ENCODE measurements around the gene LARP4. TPM values are rescaled to one million over a fixed set of nuclear protein-coding genes. Genes with fewer than 3 reads are reported as not detected.
"Not testable (repeated sequence)": the region's sequence is repeated elsewhere in the genome, so short reads cannot be mapped to it uniquely, and the experiment has no call there.

Gene LARP4
- total RNA-seq, 1 donor from 2014 or later = 63.8 TPM

DNA sequence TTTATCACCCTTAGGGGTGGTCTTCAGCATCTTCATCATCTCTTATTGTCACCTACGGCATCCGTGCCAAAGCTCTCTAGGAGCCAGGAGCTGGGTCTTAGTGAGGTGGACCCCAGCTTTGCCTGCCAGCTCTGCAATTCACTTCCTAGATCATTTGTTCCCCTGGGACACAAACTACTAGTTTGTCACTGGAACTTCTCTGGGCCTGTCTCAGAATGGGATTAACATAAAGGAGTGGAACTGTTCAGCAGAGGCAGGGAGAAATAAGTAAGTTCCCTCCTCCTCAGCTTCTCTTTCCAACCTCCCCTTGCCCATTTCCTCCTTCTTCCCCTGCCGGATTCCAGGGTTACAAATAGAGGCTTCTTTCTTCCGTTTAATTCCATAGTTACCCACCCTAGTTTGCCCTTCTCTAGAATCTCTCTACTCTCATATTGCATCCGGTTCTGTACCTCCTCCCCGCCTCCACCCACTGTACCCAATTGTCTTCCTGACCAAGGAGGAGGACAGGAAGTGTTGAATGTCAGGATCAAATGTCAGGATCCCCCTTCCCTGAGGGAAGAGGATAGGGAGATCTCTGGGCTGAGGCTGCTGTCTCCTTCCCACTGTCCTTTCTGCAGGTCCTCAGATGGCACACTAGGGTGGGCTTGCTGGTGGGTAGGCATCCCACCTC is 25.0 kb downstream of the LARP4 start:
- Histone ChIP-seq H3K9ac (ENCODE audit: low read length) (no peak overlapping the region), H3K4me3 (ENCODE audit: insufficient read depth, low read depth, low read length) (no peak overlapping the region), H3K4me2 (ENCODE audit: low read length) (peak overlapping the region; percentile 15), H3K9me3 (ENCODE audit: insufficient read depth, low read depth, low read length) (no peaks in the 10 kb centered on the region), H4K20me1 (ENCODE audit: insufficient read depth, low read length) (peaks cover 39% of the 10 kb centered on the region), H3K36me3 (ENCODE audit: insufficient read depth, low read length) (peaks cover 8% of the 10 kb centered on the region), H3K27me3 (ENCODE audit: insufficient read depth, low read length) (no peaks in the 10 kb centered on the region), H3K4me1 (ENCODE audit: insufficient read depth, low read length) (no peaks in the 10 kb centered on the region), H3K27ac (ENCODE audit: low read depth, low read length) (no peak overlapping the region), H2AFZ (ENCODE audit: low read depth, low read length) (no peak overlapping the region), H3K79me2 (ENCODE audit: insufficient read depth, low read length) (peaks cover 69% of the 10 kb centered on the region)
- DNase-seq (ENCODE audit: low read depth) (no peak), FAIRE-seq (no peak)
- TF ChIP-seq, protein P1, sequence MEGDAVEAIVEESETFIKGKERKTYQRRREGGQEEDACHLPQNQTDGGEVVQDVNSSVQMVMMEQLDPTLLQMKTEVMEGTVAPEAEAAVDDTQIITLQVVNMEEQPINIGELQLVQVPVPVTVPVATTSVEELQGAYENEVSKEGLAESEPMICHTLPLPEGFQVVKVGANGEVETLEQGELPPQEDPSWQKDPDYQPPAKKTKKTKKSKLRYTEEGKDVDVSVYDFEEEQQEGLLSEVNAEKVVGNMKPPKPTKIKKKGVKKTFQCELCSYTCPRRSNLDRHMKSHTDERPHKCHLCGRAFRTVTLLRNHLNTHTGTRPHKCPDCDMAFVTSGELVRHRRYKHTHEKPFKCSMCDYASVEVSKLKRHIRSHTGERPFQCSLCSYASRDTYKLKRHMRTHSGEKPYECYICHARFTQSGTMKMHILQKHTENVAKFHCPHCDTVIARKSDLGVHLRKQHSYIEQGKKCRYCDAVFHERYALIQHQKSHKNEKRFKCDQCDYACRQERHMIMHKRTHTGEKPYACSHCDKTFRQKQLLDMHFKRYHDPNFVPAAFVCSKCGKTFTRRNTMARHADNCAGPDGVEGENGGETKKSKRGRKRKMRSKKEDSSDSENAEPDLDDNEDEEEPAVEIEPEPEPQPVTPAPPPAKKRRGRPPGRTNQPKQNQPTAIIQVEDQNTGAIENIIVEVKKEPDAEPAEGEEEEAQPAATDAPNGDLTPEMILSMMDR (IDR thresholded peaks at IDR 0.05; ENCODE audit: insufficient read depth, low read depth, low read length) = no peak
- Mint-ChIP-seq H3K27ac (ENCODE audit: unreplicated experiment) (no peak overlapping the region), H3K4me3 (ENCODE audit: unreplicated experiment) (no peak overlapping the region), H3K36me3 (ENCODE audit: low read depth, unreplicated experiment) (peaks cover 4% of the 10 kb centered on the region), H3K4me1 (ENCODE audit: low read depth, unreplicated experiment) (peaks cover 13% of the 10 kb centered on the region), H3K9me3 (ENCODE audit: unreplicated experiment) (no peaks in the 10 kb centered on the region), H3K27me3 (ENCODE audit: low read depth, unreplicated experiment) (no peaks in the 10 kb centered on the region)

DNA sequence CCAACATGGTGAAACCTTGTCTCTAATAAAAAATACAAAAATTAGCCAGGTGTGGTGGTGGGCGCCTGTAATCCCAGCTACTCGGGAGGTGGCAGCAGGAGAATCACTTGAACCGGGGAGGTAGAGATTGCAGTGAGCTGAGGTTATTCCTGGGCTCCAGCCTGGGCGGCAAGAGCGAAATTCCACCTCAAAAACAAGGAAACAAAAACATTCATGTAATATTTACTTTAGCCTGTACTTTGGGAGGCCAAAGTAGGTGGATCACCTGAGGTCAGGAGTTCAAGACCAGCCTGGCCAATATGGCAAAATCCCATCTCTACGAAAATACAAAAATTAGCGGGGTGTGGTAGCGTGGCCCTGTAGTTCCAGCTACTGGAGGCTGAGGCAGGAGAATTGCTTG is 31.0 kb downstream of the LARP4 start:
- not testable (repeated sequence) for H3K4me3 Mint-ChIP-seq (ENCODE audit: unreplicated experiment); H3K4me1 Mint-ChIP-seq (ENCODE audit: low read depth, unreplicated experiment); H3K4me1 ChIP-seq (ENCODE audit: insufficient read depth, low read length); FAIRE-seq; H3K9me3 Mint-ChIP-seq (ENCODE audit: unreplicated experiment); H3K27me3 Mint-ChIP-seq (ENCODE audit: low read depth, unreplicated experiment); H2AFZ ChIP-seq (ENCODE audit: low read depth, low read length); H3K4me2 ChIP-seq (ENCODE audit: low read length); H3K9me3 ChIP-seq (ENCODE audit: insufficient read depth, low read depth, low read length); H3K36me3 Mint-ChIP-seq (ENCODE audit: low read depth, unreplicated experiment); H3K4me3 ChIP-seq (ENCODE audit: insufficient read depth, low read depth, low read length); H3K27me3 ChIP-seq (ENCODE audit: insufficient read depth, low read length); DNase-seq (ENCODE audit: low read depth); H4K20me1 ChIP-seq (ENCODE audit: insufficient read depth, low read length); H3K27ac ChIP-seq (ENCODE audit: low read depth, low read length); H3K9ac ChIP-seq (ENCODE audit: low read length)
- Histone ChIP-seq H3K79me2 (ENCODE audit: insufficient read depth, low read length) (peaks cover 11% of the 10 kb centered on the region), H3K36me3 (ENCODE audit: insufficient read depth, low read length) (peaks cover 28% of the 10 kb centered on the region)
- peak overlapping the region; percentile 47 for H3K27ac Mint-ChIP-seq (ENCODE audit: unreplicated experiment)

DNA sequence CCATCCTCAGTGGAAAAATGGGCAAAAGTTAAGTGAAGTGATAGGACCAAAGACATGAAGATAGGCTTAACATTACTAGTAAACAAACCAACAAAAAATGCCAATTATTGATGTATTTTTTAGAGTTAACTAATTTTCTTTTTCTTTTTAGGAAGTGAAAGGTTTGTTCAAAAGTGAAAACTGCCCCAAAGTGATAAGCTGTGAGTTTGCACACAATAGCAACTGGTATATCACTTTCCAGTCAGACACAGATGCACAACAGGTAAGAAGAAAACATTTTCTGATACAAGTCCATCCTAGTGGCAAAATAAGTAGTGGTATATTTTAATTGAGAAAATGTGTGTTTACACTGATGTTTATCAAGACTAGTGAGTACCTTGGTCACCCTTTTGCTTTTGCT is 39.6 kb downstream of the LARP4 start:
- no peak overlapping the region for H3K4me2 ChIP-seq (ENCODE audit: low read length)
- DNase-seq (ENCODE audit: low read depth) (no peak), FAIRE-seq (no peak)
- H3K79me2 ChIP-seq (ENCODE audit: insufficient read depth, low read length) = no peaks in the 10 kb centered on the region
- Mint-ChIP-seq H3K36me3 (ENCODE audit: low read depth, unreplicated experiment) (peaks cover 6% of the 10 kb centered on the region), H3K27me3 (ENCODE audit: low read depth, unreplicated experiment) (no peaks in the 10 kb centered on the region), H3K27ac (ENCODE audit: unreplicated experiment) (no peak overlapping the region), H3K4me1 (ENCODE audit: low read depth, unreplicated experiment) (no peaks in the 10 kb centered on the region), H3K4me3 (ENCODE audit: unreplicated experiment) (no peak overlapping the region), H3K9me3 (ENCODE audit: unreplicated experiment) (no peaks in the 10 kb centered on the region)
- no peak overlapping the region for H3K27ac ChIP-seq (ENCODE audit: low read depth, low read length)
- TF ChIP-seq, protein P1 (IDR thresholded peaks at IDR 0.05; ENCODE audit: insufficient read depth, low read depth, low read length) = no peak
- no peak for TF ChIP-seq EZH2 (IDR thresholded peaks at IDR 0.05; ENCODE audit: insufficient read depth, low read length)
- H2AFZ ChIP-seq (ENCODE audit: low read depth, low read length) = no peak overlapping the region
- no peak overlapping the region for H3K9ac ChIP-seq (ENCODE audit: low read length)
- no peaks in the 10 kb centered on the region for H4K20me1 ChIP-seq (ENCODE audit: insufficient read depth, low read length)
- H3K9me3 ChIP-seq (ENCODE audit: insufficient read depth, low read depth, low read length) = no peaks in the 10 kb centered on the region
- peaks cover 57% of the 10 kb centered on the region for H3K36me3 ChIP-seq (ENCODE audit: insufficient read depth, low read length)
- no peaks in the 10 kb centered on the region for H3K27me3 ChIP-seq (ENCODE audit: insufficient read depth, low read length)
- no peaks in the 10 kb centered on the region for H3K4me1 ChIP-seq (ENCODE audit: insufficient read depth, low read length)
- H3K4me3 ChIP-seq (ENCODE audit: insufficient read depth, low read depth, low read length) = no peak overlapping the region

Data from astrocyte (in vitro differentiated cells and primary cell).